WTC11 (cell line): ENCODE measurements around the gene EGFR. TPM values are rescaled to one million over a fixed set of nuclear protein-coding genes. Genes with fewer than 3 reads are reported as not detected.

Experiments
- ATAC-seq: fragments of 200-7000 bp; cut with Tn5 transposase; 2 replicates; pipeline ENCODE4 v1.10.0; 2021; ENCODE audit warnings: mild to moderate bottlenecking, moderate library complexity
- CTCF ChIA-PET: fragments of 300-600 bp; sonication (Branson Sonifier 250); formaldehyde crosslinking; loops from one replicate; lab custom pipeline; 2021; ENCODE audit warnings: antibody characterized with exemption; lab: Charles Lee
- POLR2A ChIA-PET: fragments of 350-600 bp; sonication (Branson Sonifier 250); formaldehyde crosslinking; loops from one replicate; lab custom pipeline; 2021; ENCODE audit warnings: antibody characterized with exemption; lab: Charles Lee
- DNase-seq: peaks from one replicate; pipeline ENCODE4 v3.0.0; 2021; ENCODE audit warnings: low spot score
- H3K27ac Mint-ChIP-seq: 2 replicates; pipeline ENCODE4 v1.8.0; 2021; ENCODE audit warnings: mixed read lengths
- H3K27me3 Mint-ChIP-seq: 2 replicates; pipeline ENCODE4 v1.8.0; 2021; ENCODE audit warnings: low read depth, mild to moderate bottlenecking, moderate library complexity, mixed read lengths
- H3K36me3 Mint-ChIP-seq: 2 replicates; pipeline ENCODE4 v1.8.0; 2021; ENCODE audit warnings: mixed read lengths
- H3K4me1 Mint-ChIP-seq: 2 replicates; pipeline ENCODE4 v1.8.0; 2022; ENCODE audit warnings: mixed read lengths
- H3K4me3 Mint-ChIP-seq: 2 replicates; pipeline ENCODE4 v1.8.0; 2021; ENCODE audit warnings: mild to moderate bottlenecking, moderate library complexity, mixed read lengths
- H3K9me3 Mint-ChIP-seq: 2 replicates; pipeline ENCODE4 v1.8.0; 2021; ENCODE audit warnings: mixed read lengths
- CREB1 ChIP-seq: sonication (generic); formaldehyde crosslinking; IDR thresholded peaks from 2 replicates; pipeline ENCODE4 v1.8.0; 2023; ENCODE audit warnings: mild to moderate bottlenecking, missing genetic modification reagents
- GRHL2 ChIP-seq: fragments of 250-450 bp; sonication (Bioruptor Pico); IDR thresholded peaks from 2 replicates; pipeline ENCODE4 v1.8.0; 2022; ENCODE audit warnings: mild to moderate bottlenecking, moderate library complexity; ENCODE audit not compliant: insufficient replicate concordance, severe bottlenecking
- NFATC4 ChIP-seq: fragments of 250-450 bp; sonication (Bioruptor Pico); IDR thresholded peaks from 2 replicates; pipeline ENCODE4 v1.9.0; 2021; ENCODE audit warnings: mild to moderate bottlenecking
- NFE2L1 ChIP-seq: sonication (generic); formaldehyde crosslinking; IDR thresholded peaks from 2 replicates; pipeline ENCODE4 v1.8.1; 2023; ENCODE audit warnings: missing genetic modification reagents
- USF2 ChIP-seq: sonication (generic); formaldehyde crosslinking; IDR thresholded peaks from 2 replicates; pipeline ENCODE4 v1.8.1; 2023; ENCODE audit warnings: mild to moderate bottlenecking, missing genetic modification reagents, moderate library complexity
- ZNF232 ChIP-seq: sonication (generic); formaldehyde crosslinking; IDR thresholded peaks from 2 replicates; pipeline ENCODE4 v1.8.0; 2022; ENCODE audit warnings: mild to moderate bottlenecking, missing genetic modification reagents
- ZNF317 ChIP-seq: sonication (generic); formaldehyde crosslinking; IDR thresholded peaks from 2 replicates; pipeline ENCODE4 v1.8.1; 2023; ENCODE audit warnings: low read depth, mild to moderate bottlenecking, moderate library complexity, missing genetic modification reagents, borderline replicate concordance
- ZNF532 ChIP-seq: fragments of 250-450 bp; sonication (Bioruptor Pico); IDR thresholded peaks from 2 replicates; pipeline ENCODE4 v1.9.0; 2021; ENCODE audit warnings: mild to moderate bottlenecking, borderline replicate concordance
- ZSCAN18 ChIP-seq: fragments of 250-450 bp; sonication (Bioruptor Pico); IDR thresholded peaks from 2 replicates; pipeline ENCODE4 v2.1.2; 2022; ENCODE audit warnings: mild to moderate bottlenecking, moderate library complexity
- total RNA-seq: library from RNA; stranded (reverse); gene quantifications from 3 replicates; pipeline ENCODE4 v1.2.3, GENCODE V29; 2021
- TF ChIP-seq, protein P1 (sequence below): fragments of 250-450 bp; sonication (Bioruptor Pico); IDR thresholded peaks from 2 replicates; pipeline ENCODE4 v1.9.0; 2021; ENCODE audit warnings: mild to moderate bottlenecking
- TF ChIP-seq, protein P2 (sequence below): sonication (generic); formaldehyde crosslinking; IDR thresholded peaks from 2 replicates; pipeline ENCODE4 v1.8.1; 2023; ENCODE audit warnings: mild to moderate bottlenecking, missing genetic modification reagents, moderate library complexity
- TF ChIP-seq, protein P3 (sequence below): sonication (generic); formaldehyde crosslinking; conservative IDR thresholded peaks from 2 replicates; pipeline ENCODE4 v1.8.1; 2022; ENCODE audit warnings: mild to moderate bottlenecking, missing genetic modification reagents
- TF ChIP-seq, protein P4 (sequence below): fragments of 250-450 bp; sonication (Bioruptor Pico); conservative IDR thresholded peaks from 2 replicates; pipeline ENCODE4 v1.9.0; 2021; ENCODE audit warnings: mild to moderate bottlenecking

EGFR gene
- total RNA-seq, 1 experiment from 2014 or later, result 5.9 TPM

- peak overlapping the region; percentile 91 for H3K27ac Mint-ChIP-seq
- CTCF ChIA-PET, result interaction anchor here (0.8 to 2.1 kb wide), 4 partner anchors 103 to 161 kb away, joined by 3 to 11 read pairs (median 3); no protein-coding TSS in a partner anchor
- peak; percentile 78 for ATAC-seq
- H3K4me1 Mint-ChIP-seq, result peaks cover 37% of the 10 kb centered on the region
- POLR2A ChIA-PET, result no interaction called here
- TF ChIP-seq NFATC4 (CRISPR knock-in tag) (no peak), ZSCAN18 (CRISPR knock-in tag) (no peak), USF2 (no peak), CREB1 (no peak), ZNF317 (CRISPR knock-in tag) (no peak), ZNF532 (CRISPR knock-in tag) (no peak), NFE2L1 (CRISPR knock-in tag) (no peak)
- TF ChIP-seq, protein P1, sequence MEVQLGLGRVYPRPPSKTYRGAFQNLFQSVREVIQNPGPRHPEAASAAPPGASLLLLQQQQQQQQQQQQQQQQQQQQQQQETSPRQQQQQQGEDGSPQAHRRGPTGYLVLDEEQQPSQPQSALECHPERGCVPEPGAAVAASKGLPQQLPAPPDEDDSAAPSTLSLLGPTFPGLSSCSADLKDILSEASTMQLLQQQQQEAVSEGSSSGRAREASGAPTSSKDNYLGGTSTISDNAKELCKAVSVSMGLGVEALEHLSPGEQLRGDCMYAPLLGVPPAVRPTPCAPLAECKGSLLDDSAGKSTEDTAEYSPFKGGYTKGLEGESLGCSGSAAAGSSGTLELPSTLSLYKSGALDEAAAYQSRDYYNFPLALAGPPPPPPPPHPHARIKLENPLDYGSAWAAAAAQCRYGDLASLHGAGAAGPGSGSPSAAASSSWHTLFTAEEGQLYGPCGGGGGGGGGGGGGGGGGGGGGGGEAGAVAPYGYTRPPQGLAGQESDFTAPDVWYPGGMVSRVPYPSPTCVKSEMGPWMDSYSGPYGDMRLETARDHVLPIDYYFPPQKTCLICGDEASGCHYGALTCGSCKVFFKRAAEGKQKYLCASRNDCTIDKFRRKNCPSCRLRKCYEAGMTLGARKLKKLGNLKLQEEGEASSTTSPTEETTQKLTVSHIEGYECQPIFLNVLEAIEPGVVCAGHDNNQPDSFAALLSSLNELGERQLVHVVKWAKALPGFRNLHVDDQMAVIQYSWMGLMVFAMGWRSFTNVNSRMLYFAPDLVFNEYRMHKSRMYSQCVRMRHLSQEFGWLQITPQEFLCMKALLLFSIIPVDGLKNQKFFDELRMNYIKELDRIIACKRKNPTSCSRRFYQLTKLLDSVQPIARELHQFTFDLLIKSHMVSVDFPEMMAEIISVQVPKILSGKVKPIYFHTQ (CRISPR knock-in tag), result no peak
- TF ChIP-seq, protein P2, sequence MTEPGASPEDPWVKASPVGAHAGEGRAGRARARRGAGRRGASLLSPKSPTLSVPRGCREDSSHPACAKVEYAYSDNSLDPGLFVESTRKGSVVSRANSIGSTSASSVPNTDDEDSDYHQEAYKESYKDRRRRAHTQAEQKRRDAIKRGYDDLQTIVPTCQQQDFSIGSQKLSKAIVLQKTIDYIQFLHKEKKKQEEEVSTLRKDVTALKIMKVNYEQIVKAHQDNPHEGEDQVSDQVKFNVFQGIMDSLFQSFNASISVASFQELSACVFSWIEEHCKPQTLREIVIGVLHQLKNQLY, result no peak
- TF ChIP-seq, protein P3, sequence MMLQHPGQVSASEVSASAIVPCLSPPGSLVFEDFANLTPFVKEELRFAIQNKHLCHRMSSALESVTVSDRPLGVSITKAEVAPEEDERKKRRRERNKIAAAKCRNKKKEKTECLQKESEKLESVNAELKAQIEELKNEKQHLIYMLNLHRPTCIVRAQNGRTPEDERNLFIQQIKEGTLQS, result no peak
- no peaks in the 10 kb centered on the region for H3K9me3 Mint-ChIP-seq
- no peak for DNase-seq
- no peaks in the 10 kb centered on the region for H3K27me3 Mint-ChIP-seq
- H3K36me3 Mint-ChIP-seq, result no peaks in the 10 kb centered on the region
- peak overlapping the region; percentile 30; the same call in 1 of the 2 replicates for H3K4me3 Mint-ChIP-seq
Measured at GRCh38 chr7:55109404-55110167, 90.8 kb downstream of the EGFR start.

DNA sequence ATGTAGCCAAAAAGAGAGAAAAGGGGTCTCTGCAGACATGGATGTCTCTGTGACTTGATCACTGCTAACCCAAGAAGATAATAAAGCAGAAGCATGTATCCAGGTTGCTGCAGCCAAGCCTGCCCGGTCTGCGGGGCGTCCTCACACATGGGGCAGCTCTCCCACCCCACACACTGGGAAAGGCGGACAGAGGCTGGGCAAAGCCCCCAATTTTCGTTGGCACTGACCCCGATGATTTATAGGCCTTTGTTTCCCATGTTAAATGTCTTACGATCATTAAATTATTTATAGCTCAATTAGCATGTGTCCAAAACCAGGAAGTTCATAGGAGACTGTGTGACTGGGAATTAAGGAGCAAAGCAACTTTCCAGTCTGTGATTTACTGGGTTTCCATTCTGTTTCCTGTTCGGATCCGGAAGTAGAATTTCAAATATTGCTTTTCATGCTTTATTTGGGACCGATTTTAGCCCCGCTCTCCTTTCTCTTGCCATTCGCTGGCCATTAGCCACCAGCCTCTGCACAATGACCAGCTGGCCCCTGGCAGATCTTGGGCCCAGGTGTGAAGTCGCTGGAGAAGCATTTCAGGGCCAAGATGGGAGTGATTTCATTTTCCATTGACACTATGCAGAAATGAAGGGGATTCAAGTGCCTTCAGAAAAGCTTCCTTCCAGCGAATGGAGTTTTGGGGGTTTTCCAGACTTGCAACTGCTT lies 91.6 kb downstream of the EGFR start:
- Mint-ChIP-seq H3K27me3 (no peaks in the 10 kb centered on the region), H3K27ac (peak overlapping the region; percentile 44; the same call in 1 of the 2 replicates), H3K36me3 (no peaks in the 10 kb centered on the region), H3K9me3 (no peaks in the 10 kb centered on the region), H3K4me3 (0 out of 2 replicates have a peak overlapping the region, but pooled peaks have one; percentile 8), H3K4me1 (peaks cover 37% of the 10 kb centered on the region)
- ATAC-seq (no peak), DNase-seq (no peak)
- ChIA-PET CTCF (interaction anchor here (0.9 to 2.1 kb wide), 4 partner anchors 14 to 160 kb away, joined by 3 to 11 read pairs (median 4); no protein-coding TSS in a partner anchor), POLR2A (no interaction called here)
- TF ChIP-seq GRHL2 (CRISPR knock-in tag), result no peak
- TF ChIP-seq, protein P4, sequence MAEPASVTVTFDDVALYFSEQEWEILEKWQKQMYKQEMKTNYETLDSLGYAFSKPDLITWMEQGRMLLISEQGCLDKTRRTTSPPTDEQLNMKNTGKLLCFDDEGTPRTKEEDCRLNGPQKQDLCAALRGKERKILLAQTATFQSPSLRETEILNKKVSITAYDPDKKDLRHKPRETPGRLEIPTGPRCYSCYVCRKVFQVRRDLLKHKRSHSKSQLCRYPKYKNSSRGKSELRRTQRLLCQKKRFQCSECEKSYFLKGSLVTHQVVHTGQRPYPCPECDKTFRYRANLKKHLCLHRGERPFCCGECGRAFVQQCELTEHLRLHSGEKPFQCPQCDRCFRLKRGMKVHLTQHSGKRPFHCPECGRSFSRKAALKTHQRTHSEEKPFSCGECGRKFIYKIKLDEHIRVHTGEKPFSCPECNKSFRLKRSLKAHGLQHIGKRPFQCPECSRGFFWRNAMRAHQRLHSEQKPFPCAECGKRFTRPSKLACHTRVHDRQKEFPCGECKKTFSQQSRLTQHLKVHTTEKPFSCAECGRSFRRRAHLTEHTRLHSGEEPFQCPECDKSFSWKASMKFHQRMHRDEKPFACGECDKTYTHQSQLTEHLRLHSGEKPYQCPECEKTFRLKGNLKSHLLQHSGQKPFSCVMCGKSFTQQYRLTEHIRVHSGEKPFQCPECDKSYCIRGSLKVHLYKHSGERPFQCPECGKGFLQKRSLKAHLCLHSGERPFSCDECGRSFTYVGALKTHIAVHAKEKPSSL (CRISPR knock-in tag), result no peak
- TF ChIP-seq ZNF232 (CRISPR knock-in tag), result no peak
